Measurements from ENCODE around the gene KIF19. TPM values are rescaled to one million over a fixed set of nuclear protein-coding genes. Genes with fewer than 3 reads are reported as not detected.

KIF19 gene
- total RNA-seq, 1 experiment from 2014 or later = 0.15 TPM

DNA sequence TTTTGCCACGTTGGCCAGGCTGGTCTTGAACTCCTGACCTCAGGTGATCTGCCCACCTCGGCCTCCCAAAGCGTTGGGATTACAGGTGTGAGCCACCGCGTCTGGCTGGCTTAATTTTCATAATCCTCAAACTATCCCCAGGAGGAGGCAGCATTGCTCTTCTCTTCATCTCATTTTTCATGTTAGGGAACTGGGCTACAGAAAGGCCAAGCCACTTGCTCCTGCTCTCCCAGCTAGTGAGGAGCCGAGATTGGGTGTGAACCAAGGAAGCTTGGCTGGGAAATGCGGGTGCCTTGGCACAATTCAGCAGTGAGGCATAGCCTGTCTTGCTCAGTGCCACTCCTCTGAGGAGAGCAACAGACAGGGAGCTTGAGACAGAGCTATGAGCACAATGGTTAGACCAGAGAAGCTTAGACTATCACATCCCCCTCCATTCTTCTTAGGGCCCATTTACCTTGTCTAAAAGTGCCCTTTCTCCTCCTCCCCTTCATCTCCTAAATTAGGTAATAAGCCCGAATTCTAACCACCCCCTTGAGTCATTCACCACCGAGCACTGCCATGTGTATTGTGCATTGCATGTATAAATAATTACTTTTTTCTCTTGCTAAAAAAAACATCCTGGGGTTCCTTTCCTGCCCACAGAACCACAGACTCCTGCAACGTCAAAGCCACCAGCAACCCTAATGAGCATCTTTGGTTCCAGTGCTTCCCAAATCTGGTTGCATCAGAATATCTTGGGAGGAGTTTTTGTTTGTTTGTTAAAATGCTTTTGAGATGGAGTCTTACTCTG lies 20.0 kb upstream of the KIF19 start:
- Histone ChIP-seq H3K27ac (ENCODE audit: low read depth, low read length) (no peak overlapping the region), H2AFZ (ENCODE audit: low read depth, low read length, poor library complexity, severe bottlenecking) (no peak overlapping the region), H3K9ac (ENCODE audit: low read length) (no peak overlapping the region), H3K9me3 (ENCODE audit: control insufficient read depth in 1 of 2, insufficient read depth in 1 of 2, low read depth in 1 of 2, low read length in 2 of 2) (no peaks in the 10 kb centered on the region), H4K20me1 (ENCODE audit: insufficient read depth) (no peaks in the 10 kb centered on the region), H3K4me2 (ENCODE audit: low read length) (no peak overlapping the region), H3K27me3 (ENCODE audit: insufficient read depth, low read length) (no peaks in the 10 kb centered on the region), H3K79me2 (ENCODE audit: insufficient read depth, low read length) (no peaks in the 10 kb centered on the region), H3K4me1 (ENCODE audit: control insufficient read depth in 1 of 2, insufficient read depth in 2 of 2, low read length in 2 of 2) (peaks cover 0 to 3% of the 10 kb centered on the region in 2 experiments; a peak in 1 of 4 replicates), H3K4me3 (replicated peaks in 1 of 2; ENCODE audit: low read depth in 1 of 2, low read length in 2 of 2) (no peak overlapping the region), H3K36me3 (ENCODE audit: control insufficient read depth in 1 of 2, insufficient read depth in 2 of 2, low read length in 2 of 2) (no peaks in the 10 kb centered on the region), H3K9me2 (ENCODE audit: insufficient read depth) (no peaks in the 10 kb centered on the region)
- intact Hi-C loops (cut with micrococcal nuclease) = loop anchor here (10.0 kb wide), 1 partner anchor 299 kb away; no protein-coding TSS in a partner anchor
- ChIA-PET POLR2A (no interaction called here), CTCF (interaction anchor here (0.7 to 1.7 kb wide), 4 partner anchors 47 to 187 kb away, joined by 3 to 10 read pairs (median 6); partner anchors contain the start of gene BTBD17), RAD21 (ENCODE audit: low non-redundant PET in 1 of 2, low total read pairs in 2 of 2, uncharacterized antibody in 2 of 2, unreplicated experiment in 2 of 2) (interaction anchor here in 1 of 2 experiments (1.0 to 1.2 kb wide), 2 partner anchors 55 to 62 kb away, joined by 3 to 6 read pairs; partner anchors contain the start of gene BTBD17)
- no peak for DNase-seq (ENCODE audit: low read depth, low spot score)
- no peak for TF ChIP-seq EZH2phosphoT487 (IDR thresholded peaks at IDR 0.05; ENCODE audit: borderline replicate concordance)
- peak; percentile 11 to 45 (median 20); a peak in 3 of 6 replicates for TF ChIP-seq CTCF (IDR thresholded peaks at IDR 0.05 in 2 of 3, conservative IDR thresholded peaks at IDR 0.05 in 1 of 3; ENCODE audit: borderline replicate concordance in 1 of 3, insufficient read depth in 1 of 3, low read depth in 2 of 3, low read length in 2 of 3)
- TF ChIP-seq EGR1 (IDR thresholded peaks at IDR 0.05; ENCODE audit: low read depth) = no peak
- TF ChIP-seq ELF1 (IDR thresholded peaks at IDR 0.05; ENCODE audit: borderline replicate concordance, low read depth) = no peak
- TF ChIP-seq SIN3A (IDR thresholded peaks at IDR 0.05; ENCODE audit: low read depth) = no peak
- no TSS peak for BruUV-seq (replicated peaks)
- peak; percentile 23; the same call in 1 of the 2 replicates for ATAC-seq
